ENCODE data around the gene CACNA1E.

The CACNA1E gene

GRCh38 chr1:181587870-181588438 lies 104.6 kb downstream of the CACNA1E start:
- Histone ChIP-seq H3K79me2 (ENCODE audit: insufficient read depth, low read length) (no peaks in the 10 kb centered on the region), H4K20me1 (ENCODE audit: insufficient read depth, low read length, poor library complexity, severe bottlenecking) (no peaks in the 10 kb centered on the region), H3K27me3 (ENCODE audit: insufficient read depth, low read length, poor library complexity, severe bottlenecking) (no peaks in the 10 kb centered on the region), H2AFZ (ENCODE audit: low read length) (no peak overlapping the region), H3K4me1 (ENCODE audit: insufficient read depth, low read length, poor library complexity, severe bottlenecking) (no peaks in the 10 kb centered on the region), H3K36me3 (ENCODE audit: insufficient read depth, low read length) (no peaks in the 10 kb centered on the region), H3K9me2 (replicated peaks; ENCODE audit: low read depth, low read length) (no peaks in the 10 kb centered on the region), H3K9me3 (ENCODE audit: insufficient read depth, low read depth, low read length) (no peaks in the 10 kb centered on the region), H3F3A (ENCODE audit: low read depth) (no peaks in the 10 kb centered on the region), H3K4me2 (ENCODE audit: low read depth, low read length, poor library complexity, severe bottlenecking) (no peak overlapping the region), H3K9ac (ENCODE audit: low read depth, low read length, poor library complexity, severe bottlenecking) (no peak overlapping the region), H3K4me3 (ENCODE audit: low read length, poor library complexity, severe bottlenecking) (no peak overlapping the region)
- TF ChIP-seq EZH2phosphoT487 (IDR thresholded peaks at IDR 0.05; ENCODE audit: borderline replicate concordance) (no peak), CTCF (conservative IDR thresholded peaks at IDR 0.05; ENCODE audit: low read length) (peak; percentile 33; the same call in 1 of the 2 replicates)

GRCh38 chr1:181588631-181589030 lies 105.3 kb downstream of the CACNA1E start:
- no peaks in the 10 kb centered on the region for H3K9me3 ChIP-seq (ENCODE audit: insufficient read depth, low read depth, low read length)
- H3K4me1 ChIP-seq (ENCODE audit: insufficient read depth, low read length, poor library complexity, severe bottlenecking), result no peaks in the 10 kb centered on the region
- H3K79me2 ChIP-seq (ENCODE audit: insufficient read depth, low read length), result no peaks in the 10 kb centered on the region
- no peaks in the 10 kb centered on the region for H3K27me3 ChIP-seq (ENCODE audit: insufficient read depth, low read length, poor library complexity, severe bottlenecking)
- no peaks in the 10 kb centered on the region for H3K36me3 ChIP-seq (ENCODE audit: insufficient read depth, low read length)
- no peaks in the 10 kb centered on the region for H3F3A ChIP-seq (ENCODE audit: low read depth)
- no peak overlapping the region for H3K4me3 ChIP-seq (ENCODE audit: low read length, poor library complexity, severe bottlenecking)
- no peaks in the 10 kb centered on the region for H4K20me1 ChIP-seq (ENCODE audit: insufficient read depth, low read length, poor library complexity, severe bottlenecking)
- H3K9ac ChIP-seq (ENCODE audit: low read depth, low read length, poor library complexity, severe bottlenecking), result no peak overlapping the region
- H2AFZ ChIP-seq (ENCODE audit: low read length), result no peak overlapping the region
- TF ChIP-seq EZH2phosphoT487 (IDR thresholded peaks at IDR 0.05; ENCODE audit: borderline replicate concordance) (no peak), CTCF (conservative IDR thresholded peaks at IDR 0.05; ENCODE audit: low read length) (no peak)
- no peak overlapping the region for H3K4me2 ChIP-seq (ENCODE audit: low read depth, low read length, poor library complexity, severe bottlenecking)
- no peaks in the 10 kb centered on the region for H3K9me2 ChIP-seq (replicated peaks; ENCODE audit: low read depth, low read length)

DNA sequence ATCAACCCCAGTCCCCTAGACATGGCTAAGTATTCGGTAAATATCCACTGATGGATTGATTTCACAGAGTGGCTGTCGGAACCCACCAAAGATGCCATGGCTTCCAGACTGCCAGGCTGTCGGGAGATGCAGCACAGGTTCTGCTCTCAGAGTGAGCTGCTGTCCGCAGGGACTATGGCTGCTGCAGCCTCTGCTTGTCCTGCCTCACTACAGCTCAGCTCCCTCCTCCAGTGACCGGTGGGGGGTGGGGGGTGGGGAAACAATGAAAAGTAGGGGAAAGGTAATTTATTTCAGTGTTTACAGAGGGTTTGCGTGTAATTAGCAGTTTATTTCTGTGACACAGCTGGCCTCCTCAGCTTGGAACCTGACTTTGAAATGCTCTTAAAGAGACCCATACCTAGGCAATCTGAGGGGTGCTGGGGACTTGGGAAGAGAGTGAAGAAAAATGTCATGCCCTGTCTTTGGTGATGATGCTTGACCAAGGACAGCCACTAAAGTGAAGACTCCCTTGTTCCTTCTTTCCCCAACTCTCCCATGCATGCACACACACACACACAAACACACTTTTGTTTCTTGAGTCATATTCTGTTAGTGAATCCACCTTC lies 109.0 kb downstream of the CACNA1E start:
- no peaks in the 10 kb centered on the region for H3K36me3 ChIP-seq (ENCODE audit: insufficient read depth, low read length)

More for the DNA sequence above, 109.0 kb downstream of the CACNA1E start:
- Histone ChIP-seq H3K9me2 (replicated peaks; ENCODE audit: low read depth, low read length) (no peaks in the 10 kb centered on the region), H3K9me3 (ENCODE audit: insufficient read depth, low read depth, low read length) (no peaks in the 10 kb centered on the region), H4K20me1 (ENCODE audit: insufficient read depth, low read length, poor library complexity, severe bottlenecking) (no peaks in the 10 kb centered on the region), H2AFZ (ENCODE audit: low read length) (no peak overlapping the region), H3K9ac (ENCODE audit: low read depth, low read length, poor library complexity, severe bottlenecking) (no peak overlapping the region), H3K4me3 (ENCODE audit: low read length, poor library complexity, severe bottlenecking) (no peak overlapping the region), H3K27me3 (ENCODE audit: insufficient read depth, low read length, poor library complexity, severe bottlenecking) (no peaks in the 10 kb centered on the region), H3F3A (ENCODE audit: low read depth) (no peaks in the 10 kb centered on the region), H3K4me1 (ENCODE audit: insufficient read depth, low read length, poor library complexity, severe bottlenecking) (no peaks in the 10 kb centered on the region), H3K79me2 (ENCODE audit: insufficient read depth, low read length) (no peaks in the 10 kb centered on the region), H3K4me2 (ENCODE audit: low read depth, low read length, poor library complexity, severe bottlenecking) (no peak overlapping the region)
- TF ChIP-seq CTCF (conservative IDR thresholded peaks at IDR 0.05; ENCODE audit: low read length) (no peak), EZH2phosphoT487 (IDR thresholded peaks at IDR 0.05; ENCODE audit: borderline replicate concordance) (no peak)

All from Loucy (cell line).